Tibial nerve (tissue), 4 donors: ENCODE data around the gene IRF5.

ENCODE experiments used
- EP300 ChIP-seq, 2 donors: sonication (generic); formaldehyde crosslinking; IDR thresholded peaks; one replicate each; pipeline ENCODE4 v1.6.1; 2017; ENCODE audit warnings: antibody characterized with exemption in 2 of 2, mild to moderate bottlenecking in 1 of 2
- POLR2A ChIP-seq, 2 donors: fragments of 450-650 bp; IDR thresholded peaks; one replicate each; pipeline ENCODE4 v1.6.1; 2017; ENCODE audit warnings: antibody characterized with exemption in 2 of 2, mild to moderate bottlenecking in 2 of 2, moderate library complexity in 2 of 2
- TF ChIP-seq, protein P1 (sequence below), 5 experiments: fragments of 200-600 bp in 3 of 5; fragments of 450-650 bp in 2 of 5; sonication (generic) in 3 of 5; IDR thresholded peaks; one replicate each; pipeline ENCODE4 v1.5.1; 2016 to 2019; ENCODE audit warnings: antibody characterized with exemption in 5 of 5, mild to moderate bottlenecking in 3 of 5, moderate library complexity in 2 of 5

DNA sequence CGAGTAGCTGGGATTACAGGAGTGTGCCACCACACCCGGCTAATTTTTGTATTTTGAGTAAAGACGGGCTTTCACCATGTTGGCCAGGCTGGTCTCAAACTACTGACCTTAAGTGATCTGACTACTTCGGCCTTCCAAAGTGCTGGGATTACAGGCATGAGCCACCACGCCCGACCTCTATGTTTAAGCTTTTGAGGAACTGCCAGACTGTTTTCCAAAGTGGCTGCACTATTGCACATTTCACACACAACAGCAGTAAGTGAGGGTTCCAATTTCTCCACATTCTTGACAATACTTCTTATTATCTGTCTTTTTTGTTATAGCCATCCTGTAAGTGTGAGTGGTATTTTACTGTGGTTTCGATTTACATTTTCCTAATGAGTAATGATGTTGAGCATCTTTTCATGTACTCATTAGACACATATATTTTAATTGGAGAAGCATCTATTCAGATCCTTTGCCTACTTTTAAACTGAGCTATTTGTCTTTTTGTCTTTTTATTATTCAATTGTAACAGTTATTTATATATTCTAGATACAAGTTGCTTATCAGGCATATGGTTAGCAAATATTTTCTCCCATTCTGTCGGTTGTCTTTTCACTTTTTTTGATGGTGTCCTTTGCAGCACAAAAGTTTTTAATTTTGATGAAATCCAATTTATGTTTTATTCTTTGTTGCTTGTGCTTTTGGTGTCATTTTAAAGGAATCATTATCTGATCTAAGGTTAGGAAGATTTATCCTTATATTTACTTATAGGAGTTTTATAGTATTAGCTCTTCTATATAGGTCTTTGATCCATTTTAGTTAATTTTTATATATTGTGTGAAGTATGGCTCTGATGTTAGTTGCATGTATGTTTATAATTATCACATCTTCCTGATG is 12.8 kb upstream of the IRF5 start:
- no peak for TF ChIP-seq EP300 (IDR thresholded peaks at IDR 0.05)
- no peak for TF ChIP-seq POLR2A (IDR thresholded peaks at IDR 0.05)
- TF ChIP-seq, protein P1, sequence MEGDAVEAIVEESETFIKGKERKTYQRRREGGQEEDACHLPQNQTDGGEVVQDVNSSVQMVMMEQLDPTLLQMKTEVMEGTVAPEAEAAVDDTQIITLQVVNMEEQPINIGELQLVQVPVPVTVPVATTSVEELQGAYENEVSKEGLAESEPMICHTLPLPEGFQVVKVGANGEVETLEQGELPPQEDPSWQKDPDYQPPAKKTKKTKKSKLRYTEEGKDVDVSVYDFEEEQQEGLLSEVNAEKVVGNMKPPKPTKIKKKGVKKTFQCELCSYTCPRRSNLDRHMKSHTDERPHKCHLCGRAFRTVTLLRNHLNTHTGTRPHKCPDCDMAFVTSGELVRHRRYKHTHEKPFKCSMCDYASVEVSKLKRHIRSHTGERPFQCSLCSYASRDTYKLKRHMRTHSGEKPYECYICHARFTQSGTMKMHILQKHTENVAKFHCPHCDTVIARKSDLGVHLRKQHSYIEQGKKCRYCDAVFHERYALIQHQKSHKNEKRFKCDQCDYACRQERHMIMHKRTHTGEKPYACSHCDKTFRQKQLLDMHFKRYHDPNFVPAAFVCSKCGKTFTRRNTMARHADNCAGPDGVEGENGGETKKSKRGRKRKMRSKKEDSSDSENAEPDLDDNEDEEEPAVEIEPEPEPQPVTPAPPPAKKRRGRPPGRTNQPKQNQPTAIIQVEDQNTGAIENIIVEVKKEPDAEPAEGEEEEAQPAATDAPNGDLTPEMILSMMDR (IDR thresholded peaks at IDR 0.05), result no peak
